ENCODE measurements around the gene DTNA.

DTNA gene

GRCh38 chr18:34866310-34866709 is 156.2 kb downstream of the DTNA start:
- no peak for DNase-seq (ENCODE audit: low read depth)
- TF ChIP-seq CTCF (IDR thresholded peaks at IDR 0.05; ENCODE audit: insufficient read depth, low read depth, low read length, missing control alignments) = no peak

GRCh38 chr18:34866739-34867138 is 156.6 kb downstream of the DTNA start:
- DNase-seq (ENCODE audit: low read depth) = no peak
- peak; percentile 23 for TF ChIP-seq CTCF (IDR thresholded peaks at IDR 0.05; ENCODE audit: insufficient read depth, low read depth, low read length, missing control alignments)
- no peak overlapping the region for H3K4me3 ChIP-seq (ENCODE audit: low read depth, low read length)

More at GRCh38 chr18:34866310-34866709, 156.2 kb downstream of the DTNA start:
- no peak overlapping the region for H3K4me3 ChIP-seq (ENCODE audit: low read depth, low read length)

GRCh38 chr18:34867520-34867919 is 157.4 kb downstream of the DTNA start:
- H3K4me3 ChIP-seq (ENCODE audit: low read depth, low read length) = no peak overlapping the region
- DNase-seq (ENCODE audit: low read depth) = no peak
- no peak for TF ChIP-seq CTCF (IDR thresholded peaks at IDR 0.05; ENCODE audit: insufficient read depth, low read depth, low read length, missing control alignments)

GRCh38 chr18:34870555-34871310 is 160.6 kb downstream of the DTNA start:
- no peak for TF ChIP-seq CTCF (IDR thresholded peaks at IDR 0.05; ENCODE audit: insufficient read depth, low read depth, low read length, missing control alignments)
- DNase-seq (ENCODE audit: low read depth) = no peak
- H3K4me3 ChIP-seq (ENCODE audit: low read depth, low read length) = no peak overlapping the region

- no peak overlapping the region for H3K4me3 ChIP-seq (ENCODE audit: low read depth, low read length)
- DNase-seq (ENCODE audit: low read depth) = no peak
- TF ChIP-seq CTCF (IDR thresholded peaks at IDR 0.05; ENCODE audit: insufficient read depth, low read depth, low read length, missing control alignments) = no peak
These were observed 161.3 kb downstream of the DTNA start for GRCh38 chr18:34871435-34871834.

- no peak overlapping the region for H3K4me3 ChIP-seq (ENCODE audit: low read depth, low read length)
- TF ChIP-seq CTCF (IDR thresholded peaks at IDR 0.05; ENCODE audit: insufficient read depth, low read depth, low read length, missing control alignments) = no peak
- no peak for DNase-seq (ENCODE audit: low read depth)
These were observed 162.0 kb downstream of the DTNA start for GRCh38 chr18:34872066-34872465.

All from GM12865 (cell line).